Astrocyte (in vitro differentiated cells and primary cell): ENCODE data around the gene PKD1.

Experiments
- EZH2 ChIP-seq: IDR thresholded peaks from 2 replicates; pipeline ENCODE4 v1.6.1; 2012; ENCODE audit warnings: mild to moderate bottlenecking, low read length, inconsistent platforms; ENCODE audit not compliant: insufficient read depth
- TF ChIP-seq, protein P1 (sequence below): IDR thresholded peaks from 2 replicates; pipeline ENCODE4 v1.5.1; 2011; ENCODE audit warnings: low read depth, mild to moderate bottlenecking, inconsistent platforms, low read length, moderate library complexity; ENCODE audit not compliant: insufficient read depth

DNA sequence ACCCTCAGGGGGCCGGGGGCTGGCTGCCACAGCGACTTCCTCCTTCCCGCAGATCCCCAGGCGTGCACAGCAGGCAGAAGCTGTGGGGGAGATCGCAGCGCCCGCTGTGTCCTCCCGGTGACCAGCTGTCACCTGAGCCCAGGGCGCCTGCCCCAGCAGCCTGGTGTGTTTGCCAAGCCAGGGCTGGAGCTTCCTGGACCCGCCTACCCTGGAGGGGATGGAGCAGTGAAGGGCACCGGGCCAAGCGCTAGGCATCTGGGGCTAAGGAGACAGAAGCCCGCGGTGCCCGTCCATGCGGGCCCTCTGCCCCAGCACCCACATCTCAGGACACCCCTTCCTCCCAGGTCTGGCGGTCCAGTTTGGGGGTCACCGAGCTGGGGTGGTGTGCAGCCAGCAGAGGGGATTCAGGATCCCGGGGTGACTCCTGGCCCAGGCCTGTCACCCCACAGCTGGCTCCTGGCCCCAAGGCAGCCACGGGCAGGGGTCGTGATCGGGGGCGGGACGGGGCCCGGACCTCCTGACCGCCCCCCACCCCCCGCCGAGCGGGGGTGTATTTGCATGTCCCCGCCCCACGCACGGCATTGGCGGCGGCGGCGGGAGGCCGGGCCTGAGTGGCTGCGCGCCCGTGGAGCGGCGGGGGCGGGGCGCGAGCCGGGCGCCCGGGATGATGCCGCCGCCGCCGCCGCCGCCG, 12.4 kb upstream of the PKD1 start, which contains the start of gene RAB26:
- TF ChIP-seq, protein P1, sequence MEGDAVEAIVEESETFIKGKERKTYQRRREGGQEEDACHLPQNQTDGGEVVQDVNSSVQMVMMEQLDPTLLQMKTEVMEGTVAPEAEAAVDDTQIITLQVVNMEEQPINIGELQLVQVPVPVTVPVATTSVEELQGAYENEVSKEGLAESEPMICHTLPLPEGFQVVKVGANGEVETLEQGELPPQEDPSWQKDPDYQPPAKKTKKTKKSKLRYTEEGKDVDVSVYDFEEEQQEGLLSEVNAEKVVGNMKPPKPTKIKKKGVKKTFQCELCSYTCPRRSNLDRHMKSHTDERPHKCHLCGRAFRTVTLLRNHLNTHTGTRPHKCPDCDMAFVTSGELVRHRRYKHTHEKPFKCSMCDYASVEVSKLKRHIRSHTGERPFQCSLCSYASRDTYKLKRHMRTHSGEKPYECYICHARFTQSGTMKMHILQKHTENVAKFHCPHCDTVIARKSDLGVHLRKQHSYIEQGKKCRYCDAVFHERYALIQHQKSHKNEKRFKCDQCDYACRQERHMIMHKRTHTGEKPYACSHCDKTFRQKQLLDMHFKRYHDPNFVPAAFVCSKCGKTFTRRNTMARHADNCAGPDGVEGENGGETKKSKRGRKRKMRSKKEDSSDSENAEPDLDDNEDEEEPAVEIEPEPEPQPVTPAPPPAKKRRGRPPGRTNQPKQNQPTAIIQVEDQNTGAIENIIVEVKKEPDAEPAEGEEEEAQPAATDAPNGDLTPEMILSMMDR: no peak
- TF ChIP-seq EZH2: no peak
